Activated naive CD4-positive, alpha-beta T cell treated with anti-CD3 and anti-CD28 coated beads, Interleukin-2, amount 50 U/mL, for 24 hours (primary cell): Measurements from ENCODE around the gene SEMA4D.

Experiments used
- H3K27ac Mint-ChIP-seq: one replicate; pipeline ENCODE4 v1.8.0; 2021; ENCODE audit warnings: mild to moderate bottlenecking, mixed read lengths
- H3K27me3 Mint-ChIP-seq: one replicate; pipeline ENCODE4 v1.8.0; 2021; ENCODE audit warnings: mixed read lengths
- H3K36me3 Mint-ChIP-seq: one replicate; pipeline ENCODE4 v1.8.0; 2021; ENCODE audit warnings: mixed read lengths
- H3K4me1 Mint-ChIP-seq: one replicate; pipeline ENCODE4 v1.8.0; 2021; ENCODE audit warnings: mixed read lengths
- H3K4me3 Mint-ChIP-seq: one replicate; pipeline ENCODE4 v1.8.0; 2021; ENCODE audit warnings: mild to moderate bottlenecking, mixed read lengths
- H3K9me3 Mint-ChIP-seq: one replicate; pipeline ENCODE4 v1.8.0; 2021; ENCODE audit warnings: mixed read lengths

SEMA4D gene

GRCh38 chr9:89421595-89421994 lies 76.3 kb downstream of the SEMA4D start:
- H3K36me3 Mint-ChIP-seq, result peaks cover 37% of the 10 kb centered on the region

GRCh38 chr9:89420397-89421178 lies 77.3 kb downstream of the SEMA4D start:
- Mint-ChIP-seq H3K27me3 (no peaks in the 10 kb centered on the region), H3K27ac (peak overlapping the region; percentile 100), H3K36me3 (peaks cover 43% of the 10 kb centered on the region), H3K4me3 (peak overlapping the region; percentile 84), H3K9me3 (no peaks in the 10 kb centered on the region), H3K4me1 (peaks cover 97% of the 10 kb centered on the region)

More at GRCh38 chr9:89421595-89421994, 76.3 kb downstream of the SEMA4D start:
- Mint-ChIP-seq H3K27me3 (no peaks in the 10 kb centered on the region), H3K4me1 (peaks cover 98% of the 10 kb centered on the region), H3K27ac (peak overlapping the region; percentile 100), H3K4me3 (peak overlapping the region; percentile 84), H3K9me3 (no peaks in the 10 kb centered on the region)

- Mint-ChIP-seq H3K36me3 (peaks cover 44% of the 10 kb centered on the region), H3K4me3 (peak overlapping the region; percentile 84), H3K9me3 (no peaks in the 10 kb centered on the region), H3K27me3 (no peaks in the 10 kb centered on the region), H3K4me1 (peaks cover 97% of the 10 kb centered on the region), H3K27ac (peak overlapping the region; percentile 100)
These were observed 77.9 kb downstream of the SEMA4D start for GRCh38 chr9:89419978-89420394.

GRCh38 chr9:89418882-89419640 lies 78.9 kb downstream of the SEMA4D start:
- peak overlapping the region; percentile 100 for H3K27ac Mint-ChIP-seq
- no peaks in the 10 kb centered on the region for H3K9me3 Mint-ChIP-seq
- peak overlapping the region; percentile 92 for H3K4me3 Mint-ChIP-seq
- no peaks in the 10 kb centered on the region for H3K27me3 Mint-ChIP-seq
- peaks cover 97% of the 10 kb centered on the region for H3K4me1 Mint-ChIP-seq
- peaks cover 37% of the 10 kb centered on the region for H3K36me3 Mint-ChIP-seq

- H3K4me3 Mint-ChIP-seq, result peak overlapping the region; percentile 92
- H3K27me3 Mint-ChIP-seq, result no peaks in the 10 kb centered on the region
- peak overlapping the region; percentile 100 for H3K27ac Mint-ChIP-seq
- H3K4me1 Mint-ChIP-seq, result peaks cover 97% of the 10 kb centered on the region
- no peaks in the 10 kb centered on the region for H3K9me3 Mint-ChIP-seq
- H3K36me3 Mint-ChIP-seq, result peaks cover 37% of the 10 kb centered on the region
These were observed 79.5 kb downstream of the SEMA4D start for GRCh38 chr9:89418474-89418845.

GRCh38 chr9:89417832-89418473 lies 80.0 kb downstream of the SEMA4D start:
- Mint-ChIP-seq H3K36me3 (peaks cover 39% of the 10 kb centered on the region), H3K27ac (peak overlapping the region; percentile 100), H3K4me3 (peak overlapping the region; percentile 92), H3K4me1 (peaks cover 95% of the 10 kb centered on the region), H3K27me3 (no peaks in the 10 kb centered on the region), H3K9me3 (no peaks in the 10 kb centered on the region)

GRCh38 chr9:89414670-89415324 lies 83.1 kb downstream of the SEMA4D start:
- Mint-ChIP-seq H3K36me3 (peaks cover 41% of the 10 kb centered on the region), H3K9me3 (peaks cover 6% of the 10 kb centered on the region), H3K27ac (peak overlapping the region; percentile 80), H3K4me1 (peaks cover 93% of the 10 kb centered on the region), H3K4me3 (peak overlapping the region; percentile 55), H3K27me3 (no peaks in the 10 kb centered on the region)

- no peak overlapping the region for H3K4me3 Mint-ChIP-seq
- peaks cover 6% of the 10 kb centered on the region for H3K9me3 Mint-ChIP-seq
- H3K4me1 Mint-ChIP-seq, result peaks cover 94% of the 10 kb centered on the region
- peaks cover 43% of the 10 kb centered on the region for H3K36me3 Mint-ChIP-seq
- no peaks in the 10 kb centered on the region for H3K27me3 Mint-ChIP-seq
- peak overlapping the region; percentile 30 for H3K27ac Mint-ChIP-seq
These were observed 83.8 kb downstream of the SEMA4D start for GRCh38 chr9:89413963-89414638.

GRCh38 chr9:89412951-89413350 lies 85.0 kb downstream of the SEMA4D start:
- peaks cover 37% of the 10 kb centered on the region for H3K36me3 Mint-ChIP-seq
- H3K27me3 Mint-ChIP-seq, result no peaks in the 10 kb centered on the region
- peak overlapping the region; percentile 59 for H3K27ac Mint-ChIP-seq
- peaks cover 93% of the 10 kb centered on the region for H3K4me1 Mint-ChIP-seq
- peaks cover 6% of the 10 kb centered on the region for H3K9me3 Mint-ChIP-seq
- no peak overlapping the region for H3K4me3 Mint-ChIP-seq

GRCh38 chr9:89412541-89412940 lies 85.4 kb downstream of the SEMA4D start:
- Mint-ChIP-seq H3K36me3 (peaks cover 36% of the 10 kb centered on the region), H3K27ac (peak overlapping the region; percentile 59), H3K4me1 (peaks cover 93% of the 10 kb centered on the region), H3K4me3 (no peak overlapping the region), H3K9me3 (peaks cover 9% of the 10 kb centered on the region), H3K27me3 (no peaks in the 10 kb centered on the region)

- Mint-ChIP-seq H3K4me1 (peaks cover 92% of the 10 kb centered on the region), H3K36me3 (peaks cover 35% of the 10 kb centered on the region), H3K4me3 (peak overlapping the region; percentile 37), H3K9me3 (peaks cover 11% of the 10 kb centered on the region), H3K27me3 (no peaks in the 10 kb centered on the region), H3K27ac (peak overlapping the region; percentile 99)
These were observed 86.2 kb downstream of the SEMA4D start for GRCh38 chr9:89411759-89412158.

- H3K9me3 Mint-ChIP-seq, result peaks cover 11% of the 10 kb centered on the region
- H3K27ac Mint-ChIP-seq, result peak overlapping the region; percentile 99
- peaks cover 31% of the 10 kb centered on the region for H3K36me3 Mint-ChIP-seq
- H3K4me1 Mint-ChIP-seq, result peaks cover 94% of the 10 kb centered on the region
- H3K27me3 Mint-ChIP-seq, result no peaks in the 10 kb centered on the region
- peak overlapping the region; percentile 82 for H3K4me3 Mint-ChIP-seq
These were observed 87.1 kb downstream of the SEMA4D start for GRCh38 chr9:89410641-89411350.

GRCh38 chr9:89410022-89410421 lies 87.9 kb downstream of the SEMA4D start:
- H3K4me1 Mint-ChIP-seq, result peaks cover 87% of the 10 kb centered on the region
- H3K4me3 Mint-ChIP-seq, result peak overlapping the region; percentile 82
- H3K27ac Mint-ChIP-seq, result peak overlapping the region; percentile 99
- peaks cover 29% of the 10 kb centered on the region for H3K36me3 Mint-ChIP-seq
- no peaks in the 10 kb centered on the region for H3K27me3 Mint-ChIP-seq
- peaks cover 11% of the 10 kb centered on the region for H3K9me3 Mint-ChIP-seq

GRCh38 chr9:89409466-89409865 lies 88.4 kb downstream of the SEMA4D start:
- Mint-ChIP-seq H3K4me3 (peak overlapping the region; percentile 78), H3K9me3 (peaks cover 11% of the 10 kb centered on the region), H3K4me1 (peaks cover 81% of the 10 kb centered on the region), H3K36me3 (peaks cover 29% of the 10 kb centered on the region), H3K27ac (peak overlapping the region; percentile 99), H3K27me3 (no peaks in the 10 kb centered on the region)
